GM23338 (cell line): Measurements from ENCODE around the gene ADGRD2.

ENCODE experiments used
- EZH2 ChIP-seq: fragments of 200-600 bp; sonication (generic); IDR thresholded peaks from one replicate; pipeline ENCODE4 v1.8.0; 2017; ENCODE audit warnings: antibody characterized with exemption, mild to moderate bottlenecking, low read depth; ENCODE audit not compliant: unreplicated experiment
- EZH2phosphoT487 ChIP-seq: fragments of 200-600 bp; sonication (generic); IDR thresholded peaks from one replicate; pipeline ENCODE4 v1.8.1; 2018; ENCODE audit warnings: antibody characterized with exemption; ENCODE audit not compliant: unreplicated experiment
- POLR2AphosphoS5 ChIP-seq: IDR thresholded peaks from 2 replicates; pipeline ENCODE4 v1.6.1; 2016; ENCODE audit warnings: antibody characterized with exemption, low read depth
- TF ChIP-seq, protein P1 (sequence below), 2 experiments: fragments of 200-600 bp in 1 of 2; sonication (generic) in 1 of 2; conservative IDR thresholded peaks; 2 replicates each; pipeline versions ENCODE4 v1.5.1 to v1.6.1; 2016 to 2017; ENCODE audit warnings: antibody characterized with exemption in 2 of 2, low read depth in 2 of 2, mild to moderate bottlenecking in 2 of 2, moderate library complexity in 1 of 2
- TF ChIP-seq, protein P2 (sequence below): IDR thresholded peaks from one replicate; pipeline ENCODE4 v1.6.1; 2018; ENCODE audit warnings: antibody characterized with exemption; ENCODE audit not compliant: unreplicated experiment

DNA sequence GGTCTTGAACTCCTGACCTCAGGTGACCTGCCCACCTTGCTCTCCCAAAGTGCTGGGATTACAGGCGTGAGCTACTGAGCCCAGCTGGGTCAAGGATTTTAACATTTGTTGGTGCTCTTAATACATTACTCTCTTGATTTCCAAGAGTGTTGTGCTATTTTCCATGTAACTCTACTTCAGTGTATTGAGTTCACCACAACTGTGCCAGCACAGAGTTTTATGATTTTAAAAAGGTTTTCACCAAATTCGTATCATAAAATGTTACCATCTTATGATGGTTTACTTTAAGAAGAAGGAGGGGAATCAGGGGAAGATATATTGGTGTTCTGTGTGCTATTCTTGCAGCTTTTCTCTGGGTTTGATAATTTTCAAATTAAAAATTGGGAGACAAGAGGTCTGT, 6.6 kb upstream of the ADGRD2 start:
- TF ChIP-seq, protein P1, sequence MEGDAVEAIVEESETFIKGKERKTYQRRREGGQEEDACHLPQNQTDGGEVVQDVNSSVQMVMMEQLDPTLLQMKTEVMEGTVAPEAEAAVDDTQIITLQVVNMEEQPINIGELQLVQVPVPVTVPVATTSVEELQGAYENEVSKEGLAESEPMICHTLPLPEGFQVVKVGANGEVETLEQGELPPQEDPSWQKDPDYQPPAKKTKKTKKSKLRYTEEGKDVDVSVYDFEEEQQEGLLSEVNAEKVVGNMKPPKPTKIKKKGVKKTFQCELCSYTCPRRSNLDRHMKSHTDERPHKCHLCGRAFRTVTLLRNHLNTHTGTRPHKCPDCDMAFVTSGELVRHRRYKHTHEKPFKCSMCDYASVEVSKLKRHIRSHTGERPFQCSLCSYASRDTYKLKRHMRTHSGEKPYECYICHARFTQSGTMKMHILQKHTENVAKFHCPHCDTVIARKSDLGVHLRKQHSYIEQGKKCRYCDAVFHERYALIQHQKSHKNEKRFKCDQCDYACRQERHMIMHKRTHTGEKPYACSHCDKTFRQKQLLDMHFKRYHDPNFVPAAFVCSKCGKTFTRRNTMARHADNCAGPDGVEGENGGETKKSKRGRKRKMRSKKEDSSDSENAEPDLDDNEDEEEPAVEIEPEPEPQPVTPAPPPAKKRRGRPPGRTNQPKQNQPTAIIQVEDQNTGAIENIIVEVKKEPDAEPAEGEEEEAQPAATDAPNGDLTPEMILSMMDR (conservative IDR thresholded peaks at IDR 0.05; ENCODE audit: low read depth in 2 of 2) = no peak
- no peak for TF ChIP-seq EZH2
- no peak for TF ChIP-seq POLR2AphosphoS5
- TF ChIP-seq, protein P2, sequence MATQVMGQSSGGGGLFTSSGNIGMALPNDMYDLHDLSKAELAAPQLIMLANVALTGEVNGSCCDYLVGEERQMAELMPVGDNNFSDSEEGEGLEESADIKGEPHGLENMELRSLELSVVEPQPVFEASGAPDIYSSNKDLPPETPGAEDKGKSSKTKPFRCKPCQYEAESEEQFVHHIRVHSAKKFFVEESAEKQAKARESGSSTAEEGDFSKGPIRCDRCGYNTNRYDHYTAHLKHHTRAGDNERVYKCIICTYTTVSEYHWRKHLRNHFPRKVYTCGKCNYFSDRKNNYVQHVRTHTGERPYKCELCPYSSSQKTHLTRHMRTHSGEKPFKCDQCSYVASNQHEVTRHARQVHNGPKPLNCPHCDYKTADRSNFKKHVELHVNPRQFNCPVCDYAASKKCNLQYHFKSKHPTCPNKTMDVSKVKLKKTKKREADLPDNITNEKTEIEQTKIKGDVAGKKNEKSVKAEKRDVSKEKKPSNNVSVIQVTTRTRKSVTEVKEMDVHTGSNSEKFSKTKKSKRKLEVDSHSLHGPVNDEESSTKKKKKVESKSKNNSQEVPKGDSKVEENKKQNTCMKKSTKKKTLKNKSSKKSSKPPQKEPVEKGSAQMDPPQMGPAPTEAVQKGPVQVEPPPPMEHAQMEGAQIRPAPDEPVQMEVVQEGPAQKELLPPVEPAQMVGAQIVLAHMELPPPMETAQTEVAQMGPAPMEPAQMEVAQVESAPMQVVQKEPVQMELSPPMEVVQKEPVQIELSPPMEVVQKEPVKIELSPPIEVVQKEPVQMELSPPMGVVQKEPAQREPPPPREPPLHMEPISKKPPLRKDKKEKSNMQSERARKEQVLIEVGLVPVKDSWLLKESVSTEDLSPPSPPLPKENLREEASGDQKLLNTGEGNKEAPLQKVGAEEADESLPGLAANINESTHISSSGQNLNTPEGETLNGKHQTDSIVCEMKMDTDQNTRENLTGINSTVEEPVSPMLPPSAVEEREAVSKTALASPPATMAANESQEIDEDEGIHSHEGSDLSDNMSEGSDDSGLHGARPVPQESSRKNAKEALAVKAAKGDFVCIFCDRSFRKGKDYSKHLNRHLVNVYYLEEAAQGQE = no peak
- no peak for TF ChIP-seq EZH2phosphoT487
